Panc1 (cell line): ENCODE data around the gene HNF1A. TPM values are rescaled to one million over a fixed set of nuclear protein-coding genes. Genes with fewer than 3 reads are reported as not detected.

ENCODE experiments used
- ATAC-seq: fragments of 200-7000 bp; cut with Tn5 transposase; 2 replicates; pipeline ENCODE4 v1.9.1; 2020; ENCODE audit warnings: mild to moderate bottlenecking, moderate library complexity
- Bru-seq: library from RNA; stranded (reverse); fragments of 400-500 nt; gene quantifications from one replicate; lab custom pipeline; 2021; lab: Mats Ljungman, UMichigan
- BruChase-seq, 2 experiments: library from RNA; stranded (reverse); fragments of 400-500 nt; gene quantifications; one replicate each; lab custom pipeline; 2021; lab: Mats Ljungman, UMichigan
- BruUV-seq: library from RNA; stranded (reverse); fragments of 400-500 nt; replicated peaks from 2 replicates; lab custom pipeline; 2021; lab: Mats Ljungman, UMichigan
- CTCF ChIA-PET: fragments of 300-600 bp; sonication (Branson Sonifier 250); formaldehyde crosslinking; loops from one replicate; lab custom pipeline; 2022; ENCODE audit warnings: antibody characterized with exemption; lab: Charles Lee
- POLR2A ChIA-PET: fragments of 300-600 bp; sonication (Branson Sonifier 250); formaldehyde crosslinking; loops from one replicate; lab custom pipeline; 2022; ENCODE audit warnings: antibody characterized with exemption; lab: Charles Lee
- DNase-seq: peaks from one replicate; pipeline ENCODE4 v3.0.0-alpha.2; 2010; ENCODE audit warnings: low read depth, low spot score
- H3K27ac ChIP-seq: 2 replicates; pipeline ENCODE4 v1.5.1; 2011; ENCODE audit warnings: mild to moderate bottlenecking, low read length, inconsistent platforms
- H3K27me3 ChIP-seq: fragments of 200-500 bp; sonication (Bioruptor generic); 2 replicates; pipeline ENCODE4 v1.6.0; 2014; ENCODE audit warnings: low read length, inconsistent platforms; ENCODE audit not compliant: control insufficient read depth, insufficient read depth
- H3K36me3 ChIP-seq: fragments of 200-500 bp; sonication (Bioruptor generic); 2 replicates; pipeline ENCODE4 v1.5.1; 2014; ENCODE audit warnings: inconsistent platforms, mild to moderate bottlenecking, low read length, moderate library complexity; ENCODE audit not compliant: control insufficient read depth, insufficient read depth
- H3K4me1 ChIP-seq: 2 replicates; pipeline ENCODE4 v1.5.1; 2011; ENCODE audit warnings: inconsistent platforms, mild to moderate bottlenecking, low read length, moderate library complexity; ENCODE audit not compliant: control insufficient read depth, insufficient read depth
- H3K4me3 ChIP-seq, 2 experiments: 2 replicates each; pipeline ENCODE4 v1.5.1; 2011 to 2012; ENCODE audit warnings: low read depth in 2 of 2, low read length in 2 of 2, mild to moderate bottlenecking in 2 of 2, inconsistent platforms in 1 of 2, moderate library complexity in 1 of 2
- H3K9me3 ChIP-seq: fragments of 200-500 bp; sonication (Bioruptor generic); 2 replicates; pipeline ENCODE4 v1.5.1; 2014; ENCODE audit warnings: low read depth, mild to moderate bottlenecking, inconsistent platforms, low read length, moderate library complexity; ENCODE audit not compliant: control insufficient read depth, insufficient read depth
- POLR2AphosphoS5 ChIP-seq: IDR thresholded peaks from 2 replicates; pipeline ENCODE4 v1.6.1; 2012; ENCODE audit warnings: mild to moderate bottlenecking, low read depth, low read length, moderate library complexity
- SIN3A ChIP-seq: IDR thresholded peaks from 2 replicates; pipeline ENCODE4 v1.6.1; 2012; ENCODE audit warnings: low read depth, mild to moderate bottlenecking, low read length, moderate library complexity, borderline replicate concordance; ENCODE audit not compliant: insufficient read depth
- in situ Hi-C: cut with HindIII; loops from 2 replicates; pipeline ENCODE4 v1.10.0; 2016; ENCODE audit warnings: low sequenced_read_pairs, low pct_unique_long_range_greater_than_20kb
- intact Hi-C: fragments of 100-400 bp; cut with micrococcal nuclease; formaldehyde crosslinking; loops from one replicate; pipeline ENCODE4 v1.10.0; 2022; ENCODE audit not compliant: unreplicated experiment
- long read RNA-seq: library from polyadenylated mRNA; unstranded; transcript quantifications from one replicate; pipeline ENCODE4 v2.0.0, GENCODE V29; 2021; ENCODE audit not compliant: unreplicated experiment
- polyA plus RNA-seq: library from polyadenylated mRNA; unstranded; fragments of >200 nt; gene quantifications from one replicate; pipeline ENCODE4 v1.2.1, GENCODE V29; 2012; ENCODE audit warnings: missing spikeins; ENCODE audit not compliant: insufficient read length
- total RNA-seq: library from RNA; stranded (reverse); gene quantifications from one replicate; pipeline ENCODE4 v1.2.1, GENCODE V29; 2021; ENCODE audit not compliant: unreplicated experiment
- TF ChIP-seq, protein P1 (sequence below), 2 experiments: IDR thresholded peaks; 2 replicates each; pipeline ENCODE4 v1.6.1; 2011 to 2012; ENCODE audit warnings: low read depth in 2 of 2, control low read depth in 1 of 2, low read length in 1 of 2, mild to moderate bottlenecking in 1 of 2, moderate library complexity in 1 of 2; ENCODE audit not compliant: insufficient read depth in 1 of 2

HNF1A gene, protein sequence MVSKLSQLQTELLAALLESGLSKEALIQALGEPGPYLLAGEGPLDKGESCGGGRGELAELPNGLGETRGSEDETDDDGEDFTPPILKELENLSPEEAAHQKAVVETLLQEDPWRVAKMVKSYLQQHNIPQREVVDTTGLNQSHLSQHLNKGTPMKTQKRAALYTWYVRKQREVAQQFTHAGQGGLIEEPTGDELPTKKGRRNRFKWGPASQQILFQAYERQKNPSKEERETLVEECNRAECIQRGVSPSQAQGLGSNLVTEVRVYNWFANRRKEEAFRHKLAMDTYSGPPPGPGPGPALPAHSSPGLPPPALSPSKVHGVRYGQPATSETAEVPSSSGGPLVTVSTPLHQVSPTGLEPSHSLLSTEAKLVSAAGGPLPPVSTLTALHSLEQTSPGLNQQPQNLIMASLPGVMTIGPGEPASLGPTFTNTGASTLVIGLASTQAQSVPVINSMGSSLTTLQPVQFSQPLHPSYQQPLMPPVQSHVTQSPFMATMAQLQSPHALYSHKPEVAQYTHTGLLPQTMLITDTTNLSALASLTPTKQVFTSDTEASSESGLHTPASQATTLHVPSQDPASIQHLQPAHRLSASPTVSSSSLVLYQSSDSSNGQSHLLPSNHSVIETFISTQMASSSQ
- 0.26 TPM for total RNA-seq
- polyA plus RNA-seq: 0.22 TPM
- Bru-seq, nascent RNA: percentile 18 among the genes with signal in this experiment
- percentile 9 among the genes with signal in this experiment for BruChase-seq, experiment 1, labeled RNA remaining after a 2-hour chase
- percentile 10 among the genes with signal in this experiment for BruChase-seq, experiment 2, labeled RNA remaining after a 6-hour chase
- long read RNA-seq, partial matches to known transcripts: 1 of 3 reads
- long read RNA-seq, other reads (novel, unspliced or antisense): 1 of 3 reads

DNA sequence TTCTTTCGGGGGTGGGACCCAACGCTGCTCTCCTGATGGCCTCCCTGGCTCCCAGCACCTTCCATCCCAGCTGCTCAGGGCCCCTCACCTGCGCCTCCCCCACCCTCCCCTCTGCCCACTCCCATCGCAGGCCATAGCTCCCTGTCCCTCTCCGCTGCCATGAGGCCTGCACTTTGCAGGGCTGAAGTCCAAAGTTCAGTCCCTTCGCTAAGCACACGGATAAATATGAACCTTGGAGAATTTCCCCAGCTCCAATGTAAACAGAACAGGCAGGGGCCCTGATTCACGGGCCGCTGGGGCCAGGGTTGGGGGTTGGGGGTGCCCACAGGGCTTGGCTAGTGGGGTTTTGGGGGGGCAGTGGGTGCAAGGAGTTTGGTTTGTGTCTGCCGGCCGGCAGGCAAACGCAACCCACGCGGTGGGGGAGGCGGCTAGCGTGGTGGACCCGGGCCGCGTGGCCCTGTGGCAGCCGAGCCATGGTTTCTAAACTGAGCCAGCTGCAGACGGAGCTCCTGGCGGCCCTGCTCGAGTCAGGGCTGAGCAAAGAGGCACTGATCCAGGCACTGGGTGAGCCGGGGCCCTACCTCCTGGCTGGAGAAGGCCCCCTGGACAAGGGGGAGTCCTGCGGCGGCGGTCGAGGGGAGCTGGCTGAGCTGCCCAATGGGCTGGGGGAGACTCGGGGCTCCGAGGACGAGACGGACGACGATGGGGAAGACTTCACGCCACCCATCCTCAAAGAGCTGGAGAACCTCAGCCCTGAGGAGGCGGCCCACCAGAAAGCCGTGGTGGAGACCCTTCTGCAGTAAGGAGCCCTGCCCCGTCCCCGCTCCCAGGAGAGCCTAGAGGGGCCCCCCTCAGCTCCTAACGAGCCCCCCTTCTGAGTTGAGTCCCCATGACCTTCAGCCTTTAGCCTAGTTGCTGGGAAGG lies at the start of gene HNF1A:
Gene HNF1A (plus strand): TSS at position 248 of the 924 bp plus-strand sequence. CDS start 226 bp downstream, at position 474.
- CTCF ChIA-PET: interaction anchor here (0.7 to 1.5 kb wide), 2 partner anchors 22 to 119 kb away, joined by 3 to 6 read pairs; no protein-coding TSS in a partner anchor
- BruUV-seq: no TSS peak
- in situ Hi-C loops (no loop called here), intact Hi-C loops (loop anchor here (10.0 kb wide), 1 partner anchor 224 kb away; no protein-coding TSS in a partner anchor)
- H3K36me3 ChIP-seq: no peaks in the 10 kb centered on the region
- no peaks in the 10 kb centered on the region for H3K9me3 ChIP-seq
- no peak within 1 kb of the TSS for H3K4me3 ChIP-seq
- TF ChIP-seq POLR2AphosphoS5: no peak
- H3K27me3 ChIP-seq: no peaks in the 10 kb centered on the region
- POLR2A ChIA-PET: interaction anchor here (0.5 to 0.6 kb wide), 2 partner anchors 361 to 408 kb away, joined by 8 to 11 read pairs; no protein-coding TSS in a partner anchor
- H3K4me1 ChIP-seq: peaks cover 14% of the 10 kb centered on the region
- no peak for DNase-seq
- H3K27ac ChIP-seq: no peak within 1 kb of the TSS
- ATAC-seq: peak; percentile 80

DNA sequence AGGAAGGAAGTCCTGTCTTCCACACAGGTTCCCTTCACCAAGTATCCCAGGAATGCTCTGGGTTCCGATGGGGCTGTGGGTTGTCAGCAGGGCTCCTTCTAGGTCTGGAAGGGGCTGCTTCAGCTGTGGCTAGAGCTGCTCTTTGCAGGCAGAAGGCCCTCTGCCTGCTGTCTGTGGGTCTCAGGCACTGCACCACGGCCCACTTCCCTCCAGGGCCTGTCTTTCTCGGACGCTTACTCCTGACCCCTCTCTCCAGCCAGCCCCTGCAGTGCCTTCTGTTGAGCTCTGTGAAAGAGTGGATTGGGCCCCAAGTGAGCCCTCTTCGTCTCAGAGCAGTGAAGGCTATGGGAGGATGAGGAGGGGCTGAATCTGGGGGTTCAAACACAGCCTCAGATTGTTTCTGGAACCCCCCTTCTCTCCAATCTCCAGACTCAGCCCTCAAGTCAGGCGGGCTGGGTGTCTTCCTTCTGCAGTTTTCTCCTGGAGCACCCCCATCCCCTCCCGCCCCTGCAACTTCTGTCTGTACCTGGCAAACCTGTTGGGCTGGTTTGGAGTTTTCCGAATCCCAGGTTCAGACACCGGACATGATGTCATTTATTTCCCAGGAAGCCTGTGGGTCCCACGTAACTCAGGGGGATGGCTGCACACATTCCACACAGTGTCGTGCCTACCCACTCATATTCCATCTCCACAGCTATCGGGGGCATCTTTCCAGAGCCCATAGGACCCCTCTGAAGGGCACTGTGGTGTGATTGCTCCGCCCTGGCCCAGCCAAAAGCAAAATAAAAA lies 49.3 kb upstream of the HNF1A start:
- Histone ChIP-seq H3K9me3 (no peaks in the 10 kb centered on the region), H3K27ac (no peak overlapping the region), H3K27me3 (no peaks in the 10 kb centered on the region), H3K4me3 (no peak overlapping the region), H3K36me3 (no peaks in the 10 kb centered on the region), H3K4me1 (no peaks in the 10 kb centered on the region)
- ChIA-PET CTCF (interaction anchor here (0.6 kb wide), 1 partner anchor 24 kb away, joined by 3 read pairs; no protein-coding TSS in a partner anchor), POLR2A (no interaction called here)
- in situ Hi-C loops: no loop called here
- TF ChIP-seq SIN3A: no peak
- TF ChIP-seq, protein P1, sequence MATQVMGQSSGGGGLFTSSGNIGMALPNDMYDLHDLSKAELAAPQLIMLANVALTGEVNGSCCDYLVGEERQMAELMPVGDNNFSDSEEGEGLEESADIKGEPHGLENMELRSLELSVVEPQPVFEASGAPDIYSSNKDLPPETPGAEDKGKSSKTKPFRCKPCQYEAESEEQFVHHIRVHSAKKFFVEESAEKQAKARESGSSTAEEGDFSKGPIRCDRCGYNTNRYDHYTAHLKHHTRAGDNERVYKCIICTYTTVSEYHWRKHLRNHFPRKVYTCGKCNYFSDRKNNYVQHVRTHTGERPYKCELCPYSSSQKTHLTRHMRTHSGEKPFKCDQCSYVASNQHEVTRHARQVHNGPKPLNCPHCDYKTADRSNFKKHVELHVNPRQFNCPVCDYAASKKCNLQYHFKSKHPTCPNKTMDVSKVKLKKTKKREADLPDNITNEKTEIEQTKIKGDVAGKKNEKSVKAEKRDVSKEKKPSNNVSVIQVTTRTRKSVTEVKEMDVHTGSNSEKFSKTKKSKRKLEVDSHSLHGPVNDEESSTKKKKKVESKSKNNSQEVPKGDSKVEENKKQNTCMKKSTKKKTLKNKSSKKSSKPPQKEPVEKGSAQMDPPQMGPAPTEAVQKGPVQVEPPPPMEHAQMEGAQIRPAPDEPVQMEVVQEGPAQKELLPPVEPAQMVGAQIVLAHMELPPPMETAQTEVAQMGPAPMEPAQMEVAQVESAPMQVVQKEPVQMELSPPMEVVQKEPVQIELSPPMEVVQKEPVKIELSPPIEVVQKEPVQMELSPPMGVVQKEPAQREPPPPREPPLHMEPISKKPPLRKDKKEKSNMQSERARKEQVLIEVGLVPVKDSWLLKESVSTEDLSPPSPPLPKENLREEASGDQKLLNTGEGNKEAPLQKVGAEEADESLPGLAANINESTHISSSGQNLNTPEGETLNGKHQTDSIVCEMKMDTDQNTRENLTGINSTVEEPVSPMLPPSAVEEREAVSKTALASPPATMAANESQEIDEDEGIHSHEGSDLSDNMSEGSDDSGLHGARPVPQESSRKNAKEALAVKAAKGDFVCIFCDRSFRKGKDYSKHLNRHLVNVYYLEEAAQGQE (IDR thresholded peaks at IDR 0.05; ENCODE audit: insufficient read depth in 1 of 2, low read depth in 2 of 2, low read length in 1 of 2): no peak
- peak; percentile 64 for ATAC-seq
- intact Hi-C loops: no loop called here
- DNase-seq: no peak
- no TSS peak for BruUV-seq
